Panc1 (cell line): ENCODE data around the gene MSH3. TPM values are rescaled to one million over a fixed set of nuclear protein-coding genes. Genes with fewer than 3 reads are reported as not detected.

ENCODE experiments used
- ATAC-seq: fragments of 200-7000 bp; cut with Tn5 transposase; 2 replicates; pipeline ENCODE4 v1.9.1; 2020; ENCODE audit warnings: mild to moderate bottlenecking, moderate library complexity
- BruUV-seq: library from RNA; stranded (reverse); fragments of 400-500 nt; replicated peaks from 2 replicates; lab custom pipeline; 2021; lab: Mats Ljungman, UMichigan
- CTCF ChIA-PET: fragments of 300-600 bp; sonication (Branson Sonifier 250); formaldehyde crosslinking; loops from one replicate; lab custom pipeline; 2022; ENCODE audit warnings: antibody characterized with exemption; lab: Charles Lee
- POLR2A ChIA-PET: fragments of 300-600 bp; sonication (Branson Sonifier 250); formaldehyde crosslinking; loops from one replicate; lab custom pipeline; 2022; ENCODE audit warnings: antibody characterized with exemption; lab: Charles Lee
- DNase-seq: peaks from one replicate; pipeline ENCODE4 v3.0.0-alpha.2; 2010; ENCODE audit warnings: low read depth, low spot score
- H3K27ac ChIP-seq: 2 replicates; pipeline ENCODE4 v1.5.1; 2011; ENCODE audit warnings: mild to moderate bottlenecking, low read length, inconsistent platforms
- H3K27me3 ChIP-seq: fragments of 200-500 bp; sonication (Bioruptor generic); 2 replicates; pipeline ENCODE4 v1.6.0; 2014; ENCODE audit warnings: low read length, inconsistent platforms; ENCODE audit not compliant: control insufficient read depth, insufficient read depth
- H3K36me3 ChIP-seq: fragments of 200-500 bp; sonication (Bioruptor generic); 2 replicates; pipeline ENCODE4 v1.5.1; 2014; ENCODE audit warnings: inconsistent platforms, mild to moderate bottlenecking, low read length, moderate library complexity; ENCODE audit not compliant: control insufficient read depth, insufficient read depth
- H3K4me1 ChIP-seq: 2 replicates; pipeline ENCODE4 v1.5.1; 2011; ENCODE audit warnings: inconsistent platforms, mild to moderate bottlenecking, low read length, moderate library complexity; ENCODE audit not compliant: control insufficient read depth, insufficient read depth
- H3K4me3 ChIP-seq, 2 experiments: 2 replicates each; pipeline ENCODE4 v1.5.1; 2011 to 2012; ENCODE audit warnings: low read depth in 2 of 2, low read length in 2 of 2, mild to moderate bottlenecking in 2 of 2, inconsistent platforms in 1 of 2, moderate library complexity in 1 of 2
- H3K9me3 ChIP-seq: fragments of 200-500 bp; sonication (Bioruptor generic); 2 replicates; pipeline ENCODE4 v1.5.1; 2014; ENCODE audit warnings: low read depth, mild to moderate bottlenecking, inconsistent platforms, low read length, moderate library complexity; ENCODE audit not compliant: control insufficient read depth, insufficient read depth
- CTCF ChIP-seq: fragments of 450-650 bp; IDR thresholded peaks from 2 replicates; pipeline ENCODE4 v1.5.1; 2017; ENCODE audit warnings: mild to moderate bottlenecking
- POLR2AphosphoS5 ChIP-seq: IDR thresholded peaks from 2 replicates; pipeline ENCODE4 v1.6.1; 2012; ENCODE audit warnings: mild to moderate bottlenecking, low read depth, low read length, moderate library complexity
- REST ChIP-seq, 2 experiments: IDR thresholded peaks; 2 replicates each; pipeline ENCODE4 v1.6.1; 2011 to 2012; ENCODE audit warnings: low read depth in 2 of 2, control low read depth in 1 of 2, low read length in 1 of 2, mild to moderate bottlenecking in 1 of 2, moderate library complexity in 1 of 2; ENCODE audit not compliant: insufficient read depth in 1 of 2
- SIN3A ChIP-seq: IDR thresholded peaks from 2 replicates; pipeline ENCODE4 v1.6.1; 2012; ENCODE audit warnings: low read depth, mild to moderate bottlenecking, low read length, moderate library complexity, borderline replicate concordance; ENCODE audit not compliant: insufficient read depth
- TCF7L2 ChIP-seq: IDR thresholded peaks from 2 replicates; pipeline ENCODE4 v1.6.1; 2011; ENCODE audit warnings: mild to moderate bottlenecking, low read depth, low read length, inconsistent platforms
- in situ Hi-C: cut with HindIII; loops from 2 replicates; pipeline ENCODE4 v1.10.0; 2016; ENCODE audit warnings: low sequenced_read_pairs, low pct_unique_long_range_greater_than_20kb
- intact Hi-C: fragments of 100-400 bp; cut with micrococcal nuclease; formaldehyde crosslinking; loops from one replicate; pipeline ENCODE4 v1.10.0; 2022; ENCODE audit not compliant: unreplicated experiment
- total RNA-seq: library from RNA; stranded (reverse); gene quantifications from one replicate; pipeline ENCODE4 v1.2.1, GENCODE V29; 2021; ENCODE audit not compliant: unreplicated experiment

MSH3 gene
- total RNA-seq, 1 experiment from 2014 or later: 18.9 TPM

DNA sequence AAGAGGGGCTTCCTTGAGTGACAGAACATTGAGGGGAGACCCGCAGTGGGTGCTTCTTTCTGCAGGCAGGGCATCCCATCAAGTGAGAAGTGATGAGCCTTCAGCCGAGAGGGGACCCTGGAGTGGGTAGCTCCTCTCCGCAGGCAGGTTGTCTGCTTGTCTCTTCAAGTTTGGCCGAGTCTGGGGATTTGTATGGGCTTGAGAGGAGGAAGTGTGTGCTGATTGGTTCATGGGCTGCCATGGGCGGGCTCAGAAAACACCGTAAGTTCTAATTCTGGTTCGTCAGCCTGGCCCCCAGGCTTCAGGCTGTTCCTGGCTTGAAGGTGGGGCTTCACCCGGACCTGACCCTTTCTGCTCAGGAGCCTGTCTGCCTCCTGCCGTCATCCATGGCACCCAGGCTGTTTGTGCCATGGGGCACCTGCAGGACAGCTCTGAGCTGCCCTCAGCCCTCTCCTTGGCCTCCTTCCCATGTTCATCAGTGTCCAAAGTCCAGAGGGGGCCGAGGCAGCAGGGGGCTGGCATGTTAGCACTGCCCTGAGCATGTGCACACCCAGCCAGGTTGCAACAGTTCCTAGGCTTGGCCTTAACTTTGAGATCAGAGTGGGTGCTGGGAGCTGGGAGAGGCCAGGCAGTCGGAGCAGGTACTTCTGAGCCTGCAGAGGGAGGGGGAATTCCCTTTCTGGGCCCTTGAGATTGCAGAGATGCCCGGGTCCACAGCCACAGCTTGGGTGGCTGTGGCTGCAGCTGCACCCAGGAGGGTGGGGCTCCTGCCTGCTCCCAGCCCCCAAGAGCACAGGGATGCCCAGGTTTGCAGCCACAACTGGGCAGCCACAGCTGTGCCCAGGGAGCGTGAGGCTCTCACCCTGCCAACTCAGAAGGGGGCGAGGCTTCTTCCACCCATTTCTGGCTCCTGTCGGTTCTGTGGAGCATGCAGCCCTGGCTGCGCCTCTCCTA, 13.8 kb downstream of the MSH3 start:
- in situ Hi-C loops (no loop called here), intact Hi-C loops (no loop called here)
- no peak for DNase-seq
- CTCF ChIA-PET: no interaction called here
- no peaks in the 10 kb centered on the region for H3K9me3 ChIP-seq
- no peak for ATAC-seq
- peaks cover 12% of the 10 kb centered on the region for H3K36me3 ChIP-seq
- POLR2A ChIA-PET: interaction anchor here (0.6 kb wide), 1 partner anchor 150 kb away, joined by 13 read pairs; no protein-coding TSS in a partner anchor
- H3K27ac ChIP-seq: no peak overlapping the region
- TF ChIP-seq TCF7L2 (no peak), REST (IDR thresholded peaks at IDR 0.05; ENCODE audit: insufficient read depth in 1 of 2, low read depth in 2 of 2, low read length in 1 of 2) (no peak), CTCF (no peak), POLR2AphosphoS5 (no peak), SIN3A (no peak)
- no peaks in the 10 kb centered on the region for H3K4me1 ChIP-seq
- no peak overlapping the region for H3K4me3 ChIP-seq
- BruUV-seq: no TSS peak
- no peaks in the 10 kb centered on the region for H3K27me3 ChIP-seq

GRCh38 chr5:80672140-80672736, 17.8 kb downstream of the MSH3 start:
- no TSS peak for BruUV-seq
- POLR2A ChIA-PET: no interaction called here
- Histone ChIP-seq H3K4me1 (no peaks in the 10 kb centered on the region), H3K27me3 (no peaks in the 10 kb centered on the region), H3K36me3 (peaks cover 13% of the 10 kb centered on the region), H3K9me3 (no peaks in the 10 kb centered on the region), H3K27ac (no peak overlapping the region), H3K4me3 (no peak overlapping the region)
- intact Hi-C loops: loop anchor here (5.0 kb wide), 1 partner anchor 185 kb away; the partner anchor contains the start of gene FAM151B
- in situ Hi-C loops: no loop called here
- TF ChIP-seq REST (IDR thresholded peaks at IDR 0.05; ENCODE audit: insufficient read depth in 1 of 2, low read depth in 2 of 2, low read length in 1 of 2): no peak
- peak; percentile 85; the same call in 1 of the 2 replicates for TF ChIP-seq CTCF
- CTCF ChIA-PET: interaction anchor here (0.5 to 1.0 kb wide), 6 partner anchors 184 to 581 kb away, joined by 3 to 5 read pairs (median 4); partner anchors contain the start of genes FAM151B and ZFYVE16
- ATAC-seq: peak; percentile 95
- DNase-seq: peak; percentile 51
